GM18498 (cell line): Measurements from ENCODE around the gene NPR2.

Experiments
- ATAC-seq: cut with Tn5 transposase; IDR thresholded peaks from one replicate; pipeline ENCODE4 v1.9.1; 2021; ENCODE audit warnings: mild to moderate bottlenecking, moderate library complexity; ENCODE audit not compliant: unreplicated experiment

NPR2 gene

GRCh38 chr9:35852876-35853865 is 61.8 kb downstream of the NPR2 start:
- no peak for ATAC-seq

- ATAC-seq = no peak
Measured at GRCh38 chr9:35854091-35854762, 62.8 kb downstream of the NPR2 start.

GRCh38 chr9:35856206-35856605 is 64.8 kb downstream of the NPR2 start:
- ATAC-seq = no peak

GRCh38 chr9:35856882-35857281 is 65.5 kb downstream of the NPR2 start:
- ATAC-seq = no peak

- no peak for ATAC-seq
Measured at GRCh38 chr9:35858458-35858857, 67.1 kb downstream of the NPR2 start.
